HG02943 (cell line): ENCODE measurements around the gene EPHA5.

Experiments used
- ATAC-seq: cut with Tn5 transposase; IDR thresholded peaks from one replicate; pipeline ENCODE4 v1.9.1; 2021; ENCODE audit warnings: mild to moderate bottlenecking, low read depth, moderate library complexity; ENCODE audit not compliant: unreplicated experiment

The EPHA5 gene

GRCh38 chr4:65670331-65671031 is at the start of gene EPHA5:
TSS of gene EPHA5 (minus strand) at chr4:65670489. CDS start at chr4:65669742, 747 bp downstream.
- no peak for ATAC-seq

DNA sequence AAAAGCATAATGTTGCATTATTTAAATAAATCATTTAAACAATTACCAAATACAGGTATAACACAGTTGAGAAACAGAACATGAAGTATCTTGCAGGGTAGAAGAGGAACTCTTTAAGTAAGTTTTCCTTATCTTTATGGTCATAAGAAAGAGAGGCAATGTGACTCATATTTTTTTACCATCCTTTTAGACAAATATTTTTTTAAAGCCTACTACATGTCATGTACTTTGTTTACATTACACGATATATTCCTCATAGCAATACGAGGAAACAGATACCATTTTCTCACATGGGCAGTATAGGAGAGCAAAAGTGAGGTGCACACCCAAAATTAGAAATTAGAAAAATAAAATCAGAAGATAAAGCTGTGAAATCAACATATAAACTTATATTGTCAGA is 49.3 kb upstream of the EPHA5 start:
- ATAC-seq, result no peak

GRCh38 chr4:65698631-65699030 is 28.3 kb upstream of the EPHA5 start:
- ATAC-seq, result no peak

DNA sequence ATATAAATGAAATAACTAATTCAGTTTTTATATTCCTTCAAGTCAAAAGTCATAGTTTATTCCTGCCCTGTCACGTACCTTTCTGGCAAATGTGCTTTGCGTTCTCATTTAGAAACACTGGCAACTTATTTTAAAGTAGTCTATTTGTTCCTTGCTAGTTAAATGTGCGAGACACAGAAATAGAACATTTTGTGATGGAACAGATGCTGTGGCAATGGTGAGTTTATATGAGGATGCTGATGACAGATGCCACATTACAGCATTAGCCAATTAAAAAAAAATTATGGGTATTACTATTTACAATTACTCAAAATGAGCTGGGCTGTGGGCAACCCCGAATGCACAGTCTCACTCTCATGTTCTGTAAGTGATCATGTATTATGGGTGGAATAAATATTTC is 26.1 kb upstream of the EPHA5 start:
- no peak for ATAC-seq

DNA sequence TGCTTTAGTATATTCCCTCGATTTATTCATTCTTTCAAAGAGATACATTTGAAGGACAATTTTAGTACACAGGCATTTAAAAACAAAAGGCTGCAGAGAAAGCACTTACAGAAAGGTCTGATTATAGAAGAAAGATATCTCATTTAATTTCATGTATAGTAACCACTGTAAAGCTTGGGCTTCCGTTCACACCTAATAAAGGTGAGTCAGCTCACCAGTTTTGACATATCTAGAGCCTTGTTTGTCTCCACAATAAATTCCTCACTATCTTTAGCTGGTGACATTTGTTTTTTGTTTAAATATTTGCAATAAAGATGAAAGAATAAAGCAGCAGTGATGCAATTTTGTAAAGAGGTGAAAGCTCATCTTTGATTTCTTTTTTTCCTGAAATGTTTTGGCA is 1.1 kb upstream of the EPHA5 start:
- no peak for ATAC-seq

DNA sequence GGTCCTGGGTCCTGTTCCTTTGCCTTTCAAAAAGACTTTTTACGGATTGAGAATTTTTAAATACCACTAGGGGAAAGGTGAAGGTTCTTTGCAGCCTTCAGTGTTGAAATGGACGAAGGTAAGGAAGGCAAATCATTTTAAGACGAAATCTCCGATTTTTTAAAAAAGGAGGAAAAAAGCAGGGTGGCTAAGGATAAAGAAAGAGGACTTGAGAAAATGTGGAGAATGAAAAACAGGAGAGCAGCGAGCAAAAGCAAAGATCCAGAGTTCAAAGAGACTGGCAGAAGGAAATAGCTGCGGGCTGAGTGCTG is 314 bp downstream of the EPHA5 start:
- ATAC-seq, result no peak

DNA sequence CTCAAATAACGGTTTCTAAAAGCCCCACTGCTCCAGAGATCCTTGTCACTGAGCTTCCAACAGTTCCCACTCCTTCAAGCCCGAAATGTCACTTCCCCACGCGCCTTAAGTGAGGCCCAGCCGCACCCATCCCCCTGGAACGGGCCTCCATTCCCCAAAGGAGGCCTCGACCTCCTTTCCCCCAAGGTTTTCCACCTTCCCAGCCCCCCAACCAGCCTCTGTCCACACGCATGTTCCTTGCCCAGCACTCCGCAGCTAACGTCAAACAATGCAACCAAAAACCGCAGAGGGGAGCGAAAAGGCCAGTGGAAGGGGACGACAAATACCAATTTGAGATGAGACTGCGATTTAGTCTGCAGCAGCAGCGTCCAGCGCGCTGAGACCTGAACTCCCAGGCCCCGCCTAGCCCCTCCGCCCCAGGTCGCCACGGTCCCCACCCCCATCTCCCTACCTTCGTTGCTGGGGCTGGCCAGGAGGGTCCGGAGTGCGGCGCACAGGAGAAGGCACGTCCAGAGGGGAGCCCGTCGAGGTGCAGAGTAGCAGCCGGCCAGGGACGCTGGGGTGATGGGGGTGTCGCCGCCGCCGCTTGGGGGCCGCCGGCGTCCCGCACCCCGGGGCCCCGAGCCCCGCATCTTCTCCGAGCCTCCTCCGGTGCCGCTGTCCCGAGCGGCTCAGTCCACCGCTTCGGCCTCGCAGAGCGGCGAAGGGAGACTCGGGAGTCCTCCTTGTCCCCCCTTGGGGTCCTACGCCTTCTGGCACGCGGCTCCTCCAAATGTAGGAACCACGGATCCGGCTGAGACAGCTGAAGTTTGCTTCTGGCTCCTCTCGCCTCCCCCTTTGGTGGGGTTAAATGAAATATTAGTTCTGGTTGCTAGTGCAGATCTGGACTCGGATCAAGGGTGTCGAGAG is 924 bp downstream of the EPHA5 start:
- ATAC-seq, result no peak

DNA sequence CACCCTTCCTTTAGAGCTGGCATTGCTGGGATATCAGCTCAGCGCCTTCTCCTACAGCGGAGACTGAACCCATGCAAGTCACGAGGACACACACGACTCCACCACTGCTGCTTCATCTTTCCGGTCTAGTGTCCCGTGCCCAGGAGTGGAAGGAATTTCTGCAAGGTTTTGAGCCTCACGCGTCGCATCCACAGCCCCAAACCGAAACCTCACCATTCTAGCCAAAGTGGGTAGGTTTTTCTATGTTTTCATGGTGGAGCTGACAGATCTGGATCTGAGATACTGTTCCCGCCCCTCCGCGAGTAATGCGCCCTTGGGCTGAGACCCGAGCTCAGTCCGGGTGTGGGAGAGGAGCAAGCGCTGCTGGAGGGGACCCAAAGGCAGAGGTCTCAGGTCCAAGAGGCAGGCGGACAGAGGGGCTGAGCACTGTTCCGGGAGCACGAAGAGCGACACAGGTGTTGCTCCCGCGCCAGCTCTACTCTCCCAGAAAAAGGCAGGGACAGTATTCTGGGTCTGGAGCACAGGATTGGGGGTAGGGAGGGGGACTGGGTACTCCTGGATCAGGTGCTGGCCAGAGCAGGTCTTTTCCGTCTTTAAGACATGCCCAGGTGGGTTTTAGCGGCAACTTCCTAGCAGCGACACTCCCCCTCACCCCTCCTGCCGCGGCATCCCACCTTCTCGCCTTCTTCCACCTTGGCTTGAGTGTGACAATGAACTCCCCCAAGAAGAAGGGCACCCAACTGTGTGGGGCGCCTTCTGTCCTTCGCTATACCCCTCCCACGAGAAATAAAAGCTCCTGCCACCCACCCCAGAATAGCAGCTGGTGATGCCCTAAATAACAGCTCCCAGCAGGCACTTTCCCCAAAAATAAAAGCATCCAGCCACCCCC is 1.8 kb downstream of the EPHA5 start:
- ATAC-seq, result no peak

GRCh38 chr4:65667506-65668041 is 2.7 kb downstream of the EPHA5 start:
- ATAC-seq, result no peak

DNA sequence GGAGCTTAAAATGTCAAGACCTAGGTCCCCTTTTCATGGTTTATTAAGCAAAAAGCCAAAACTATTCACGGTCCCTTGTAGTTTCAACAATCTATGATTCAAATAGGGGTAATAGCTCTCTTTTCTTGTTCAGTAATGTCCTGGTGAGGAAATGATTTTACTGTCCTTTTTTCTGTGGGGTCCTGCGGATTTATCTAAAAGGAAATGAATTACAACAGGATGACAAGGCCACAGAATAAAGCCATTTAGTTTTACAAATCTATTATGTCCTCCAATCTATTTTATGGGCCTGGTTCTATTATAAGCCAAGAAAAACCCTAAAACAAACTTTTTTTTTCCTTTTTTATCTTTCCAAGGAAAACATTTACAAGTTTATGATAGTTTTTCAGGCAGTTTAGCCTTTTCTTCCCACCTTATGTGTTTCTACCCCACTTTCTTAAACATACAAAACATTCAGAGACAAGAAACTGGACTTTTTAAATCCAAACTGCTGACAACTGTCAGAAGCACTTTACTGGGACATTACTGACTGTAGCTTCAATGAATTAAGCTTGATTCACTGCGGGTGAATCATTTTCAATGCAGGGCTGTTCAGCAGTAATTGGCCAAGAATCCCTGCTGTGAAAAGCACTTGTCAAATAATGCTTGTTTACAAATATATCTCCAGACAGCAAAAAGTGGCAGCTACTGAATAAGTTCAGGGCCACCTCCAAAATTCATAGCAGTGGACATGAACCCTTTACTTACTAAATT is 4.3 kb downstream of the EPHA5 start:
- no peak for ATAC-seq

GRCh38 chr4:65661471-65661870 is 8.8 kb downstream of the EPHA5 start:
- no peak for ATAC-seq

GRCh38 chr4:65658117-65658516 is 12.2 kb downstream of the EPHA5 start:
- ATAC-seq, result no peak

DNA sequence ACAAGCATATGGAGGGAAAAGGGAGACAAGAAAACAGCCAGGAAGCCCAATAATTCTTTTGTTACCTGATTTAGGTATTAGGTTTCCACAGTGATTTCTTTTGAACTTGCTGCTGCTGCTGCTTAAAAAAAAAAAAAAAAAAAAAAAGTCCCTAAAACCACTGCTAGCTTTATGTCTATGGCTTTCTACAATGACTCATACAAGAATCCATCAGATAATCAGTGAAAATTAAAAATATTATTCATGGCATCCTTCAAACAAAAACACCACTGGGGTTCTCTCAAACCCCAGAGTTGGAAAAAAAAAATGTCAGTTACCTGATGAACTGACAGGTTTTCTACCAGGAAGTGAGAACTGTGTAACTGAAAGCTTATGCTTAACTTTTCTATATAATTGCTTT is 14.3 kb downstream of the EPHA5 start:
- ATAC-seq, result no peak

DNA sequence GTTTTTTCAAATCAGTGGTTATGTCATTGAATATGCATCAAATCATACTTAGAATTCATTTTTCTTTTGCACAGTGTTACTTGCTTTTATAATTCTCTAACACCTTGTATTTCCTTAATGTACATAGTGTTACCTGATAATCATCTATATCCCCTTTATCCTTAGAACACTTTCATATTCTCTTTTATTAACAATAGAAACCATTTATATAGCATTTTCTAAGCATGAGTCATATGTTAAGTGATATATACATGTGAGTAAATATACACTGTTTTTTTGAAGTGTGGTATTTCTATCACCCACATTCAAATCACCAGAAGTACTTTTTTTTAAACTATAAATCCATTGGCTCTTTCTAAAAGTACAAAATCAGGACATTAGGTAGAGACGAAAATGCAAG is 15.3 kb downstream of the EPHA5 start:
- no peak for ATAC-seq

- ATAC-seq, result no peak
Observed at GRCh38 chr4:65653740-65654361, 16.4 kb downstream of the EPHA5 start.

GRCh38 chr4:65651751-65652150 is 18.5 kb downstream of the EPHA5 start:
- no peak for ATAC-seq

GRCh38 chr4:65651031-65651430 is 19.3 kb downstream of the EPHA5 start:
- no peak for ATAC-seq

DNA sequence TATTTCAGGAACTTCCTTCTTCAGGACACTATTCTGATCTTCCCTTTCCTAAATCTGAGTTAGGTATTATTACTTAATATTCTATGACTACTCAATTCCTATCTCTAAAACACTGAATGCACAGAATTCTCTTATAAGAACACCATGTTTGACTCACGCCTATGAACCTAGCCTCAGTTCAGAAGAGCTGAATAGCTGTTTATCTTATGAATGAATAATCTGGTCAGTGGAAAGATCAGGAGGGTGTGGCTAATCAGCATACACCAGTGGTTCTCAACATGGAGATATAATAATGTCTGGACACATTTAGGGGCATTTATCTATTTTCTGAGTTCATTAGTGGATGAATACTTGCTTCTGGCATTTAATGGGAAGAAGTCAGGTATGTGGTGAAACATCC is 24.2 kb downstream of the EPHA5 start:
- no peak for ATAC-seq

GRCh38 chr4:65645185-65645584 is 25.1 kb downstream of the EPHA5 start:
- ATAC-seq, result no peak
